Thoracic aorta (tissue), 2 donors: ENCODE results near the gene MAMDC4. TPM values are rescaled to one million over a fixed set of nuclear protein-coding genes. Genes with fewer than 3 reads are reported as not detected.
"Not testable (repeated sequence)": the region's sequence is repeated elsewhere in the genome, so short reads cannot be mapped to it uniquely, and the experiment has no call there.

Experiments
- ATAC-seq: fragments of 150-250 bp; one replicate; pipeline ENCODE4 v1.8.0; 2017; ENCODE audit warnings: low read depth; ENCODE audit not compliant: insufficient number of reproducible peaks, low FRiP score
- DNase-seq: peaks from one replicate; pipeline ENCODE4 v3.0.0-alpha.2; 2020; ENCODE audit warnings: low spot score
- H3K27ac ChIP-seq, 2 donors: fragments of 200-600 bp; sonication (generic); 1 replicate in 1 of 2; 2 replicates in 1 of 2; pipeline ENCODE4 v1.5.1; 2016; ENCODE audit warnings: mild to moderate bottlenecking in 2 of 2, moderate library complexity in 2 of 2
- H3K27me3 ChIP-seq: fragments of 200-600 bp; sonication (generic); replicated peaks from 2 replicates; pipeline ENCODE4 v1.6.0; 2016; ENCODE audit warnings: mild to moderate bottlenecking; ENCODE audit not compliant: insufficient read depth
- H3K36me3 ChIP-seq: fragments of 200-600 bp; sonication (generic); one replicate; pipeline ENCODE4 v1.5.1; 2016
- H3K4me1 ChIP-seq, 2 donors: fragments of 200-600 bp; sonication (generic); 1 replicate in 1 of 2; 2 replicates in 1 of 2; pipeline versions ENCODE4 v1.5.1 to v1.6.0; 2016; ENCODE audit warnings: low read depth in 2 of 2, mild to moderate bottlenecking in 1 of 2; ENCODE audit not compliant: control insufficient read depth in 1 of 2
- H3K4me3 ChIP-seq: fragments of 200-600 bp; sonication (generic); 2 replicates; pipeline ENCODE4 v1.5.1; 2016; ENCODE audit warnings: mild to moderate bottlenecking
- H3K9me3 ChIP-seq: fragments of 200-600 bp; sonication (generic); 2 replicates; pipeline ENCODE4 v1.5.1; 2016
- total RNA-seq, 2 donors: library from RNA; depleted of rRNA; stranded (reverse); fragments of >200 nt; gene quantifications; one replicate each; pipeline versions ENCODE4 v1.1.0 to v1.2.3, GENCODE V29; 2016
- TF ChIP-seq, protein P1 (sequence below): fragments of 200-600 bp; sonication (generic); IDR thresholded peaks from one replicate; pipeline ENCODE4 v1.5.1; 2019; ENCODE audit warnings: antibody characterized with exemption

The MAMDC4 gene
- total RNA-seq, 2 donors from 2014 or later, result 1.8 to 2.8 TPM

GRCh38 chr9:136867480-136867879 lies 15.3 kb downstream of the MAMDC4 start:
- no peak overlapping the region for H3K27ac ChIP-seq
- no peaks in the 10 kb centered on the region for H3K9me3 ChIP-seq
- peaks cover 11% of the 10 kb centered on the region for H3K36me3 ChIP-seq
- H3K27me3 ChIP-seq, result no peaks in the 10 kb centered on the region
- DNase-seq, result no peak
- no peak overlapping the region for H3K4me3 ChIP-seq
- TF ChIP-seq, protein P1, sequence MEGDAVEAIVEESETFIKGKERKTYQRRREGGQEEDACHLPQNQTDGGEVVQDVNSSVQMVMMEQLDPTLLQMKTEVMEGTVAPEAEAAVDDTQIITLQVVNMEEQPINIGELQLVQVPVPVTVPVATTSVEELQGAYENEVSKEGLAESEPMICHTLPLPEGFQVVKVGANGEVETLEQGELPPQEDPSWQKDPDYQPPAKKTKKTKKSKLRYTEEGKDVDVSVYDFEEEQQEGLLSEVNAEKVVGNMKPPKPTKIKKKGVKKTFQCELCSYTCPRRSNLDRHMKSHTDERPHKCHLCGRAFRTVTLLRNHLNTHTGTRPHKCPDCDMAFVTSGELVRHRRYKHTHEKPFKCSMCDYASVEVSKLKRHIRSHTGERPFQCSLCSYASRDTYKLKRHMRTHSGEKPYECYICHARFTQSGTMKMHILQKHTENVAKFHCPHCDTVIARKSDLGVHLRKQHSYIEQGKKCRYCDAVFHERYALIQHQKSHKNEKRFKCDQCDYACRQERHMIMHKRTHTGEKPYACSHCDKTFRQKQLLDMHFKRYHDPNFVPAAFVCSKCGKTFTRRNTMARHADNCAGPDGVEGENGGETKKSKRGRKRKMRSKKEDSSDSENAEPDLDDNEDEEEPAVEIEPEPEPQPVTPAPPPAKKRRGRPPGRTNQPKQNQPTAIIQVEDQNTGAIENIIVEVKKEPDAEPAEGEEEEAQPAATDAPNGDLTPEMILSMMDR, result no peak
- no peak for ATAC-seq
- H3K4me1 ChIP-seq, result peaks cover 14 to 29% of the 10 kb centered on the region in 2 donors

- H3K27me3 ChIP-seq, result no peaks in the 10 kb centered on the region
- TF ChIP-seq, protein P1, result no peak
- peaks cover 14 to 29% of the 10 kb centered on the region in 2 donors for H3K4me1 ChIP-seq
- no peak overlapping the region for H3K4me3 ChIP-seq
- no peak overlapping the region for H3K27ac ChIP-seq
- DNase-seq (no peak), ATAC-seq (no peak)
- H3K36me3 ChIP-seq, result peaks cover 7% of the 10 kb centered on the region
- no peaks in the 10 kb centered on the region for H3K9me3 ChIP-seq
These were observed 15.8 kb downstream of the MAMDC4 start for GRCh38 chr9:136867917-136868316.

DNA sequence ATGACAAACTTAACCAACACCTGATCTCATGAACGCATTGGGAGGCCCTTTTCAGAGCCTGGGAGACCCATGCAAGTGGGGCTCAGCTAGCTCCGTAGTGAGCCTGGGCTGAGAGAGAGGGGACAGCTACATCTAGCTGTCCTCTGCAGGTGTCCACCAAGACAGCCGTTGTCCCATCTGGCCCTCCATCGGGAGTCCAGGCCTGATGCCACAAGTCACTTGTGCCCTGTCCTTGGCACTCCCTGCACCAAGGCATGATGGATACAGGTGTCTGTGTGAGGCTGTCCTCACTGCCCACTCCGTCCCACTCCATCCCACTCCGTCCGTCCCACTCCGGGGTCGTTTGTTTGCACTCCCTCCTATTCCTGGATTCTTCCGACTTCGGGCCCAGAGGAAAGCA lies 16.5 kb downstream of the MAMDC4 start:
- Histone ChIP-seq H3K27ac (no peak overlapping the region), H3K4me3 (no peak overlapping the region), H3K9me3 (no peaks in the 10 kb centered on the region), H3K4me1 (peaks cover 14 to 23% of the 10 kb centered on the region in 2 donors), H3K36me3 (no peaks in the 10 kb centered on the region), H3K27me3 (no peaks in the 10 kb centered on the region)
- ATAC-seq, result no peak
- TF ChIP-seq, protein P1, result no peak
- DNase-seq, result no peak

- not testable (repeated sequence) for ATAC-seq, H3K36me3 ChIP-seq, H3K27ac ChIP-seq, H3K4me3 ChIP-seq, H3K9me3 ChIP-seq, DNase-seq, H3K27me3 ChIP-seq
- H3K4me1 ChIP-seq, result peaks cover 13 to 16% of the 10 kb centered on the region in 2 donors
These were observed 17.5 kb downstream of the MAMDC4 start for GRCh38 chr9:136869611-136870010.

DNA sequence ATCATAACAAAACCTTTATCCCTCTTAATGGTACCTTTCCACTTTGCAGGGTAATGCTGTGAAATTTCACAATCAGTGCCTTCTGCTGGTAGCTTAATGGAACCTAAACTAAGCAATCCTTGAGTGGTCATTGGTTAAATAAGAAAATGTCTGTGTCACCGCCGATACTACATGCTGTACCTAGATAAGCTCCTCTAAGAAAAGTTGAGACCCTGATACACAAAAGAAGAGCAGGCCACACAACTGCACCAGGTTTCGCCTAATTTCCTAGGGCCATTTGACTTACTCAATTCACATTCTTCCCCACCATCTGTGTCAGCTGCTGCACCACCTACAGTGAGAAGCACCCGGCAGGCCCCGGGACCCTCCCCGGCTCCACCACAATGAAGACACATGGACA lies 23.0 kb downstream of the MAMDC4 start:
- ATAC-seq (no peak), DNase-seq (no peak)
- Histone ChIP-seq H3K4me1 (no peaks in the 10 kb centered on the region), H3K4me3 (no peak overlapping the region), H3K27me3 (no peaks in the 10 kb centered on the region), H3K9me3 (no peaks in the 10 kb centered on the region), H3K27ac (no peak overlapping the region), H3K36me3 (no peaks in the 10 kb centered on the region)
- TF ChIP-seq, protein P1, result no peak

DNA sequence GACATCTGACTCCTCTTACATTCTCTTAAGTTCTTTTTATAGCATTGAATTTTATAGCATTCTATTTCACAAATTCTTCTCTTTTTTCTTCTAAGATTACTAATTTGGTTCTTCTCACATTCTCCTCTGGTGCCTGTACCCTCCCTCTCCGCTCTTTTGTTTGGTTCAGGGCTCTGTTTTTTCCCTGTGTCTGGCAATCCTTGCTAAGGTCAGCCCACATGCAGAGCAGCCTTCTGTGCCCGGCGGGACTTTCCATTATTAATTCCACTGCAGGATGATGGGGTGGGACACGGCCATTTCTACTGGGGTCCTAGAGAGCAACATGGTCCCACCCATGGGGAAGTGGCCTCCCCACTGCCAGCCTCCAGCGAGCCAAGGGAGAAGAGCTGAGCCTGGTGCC lies 24.3 kb downstream of the MAMDC4 start:
- TF ChIP-seq, protein P1, result no peak
- H3K4me1 ChIP-seq, result no peaks in the 10 kb centered on the region
- no peaks in the 10 kb centered on the region for H3K9me3 ChIP-seq
- no peak overlapping the region for H3K4me3 ChIP-seq
- no peaks in the 10 kb centered on the region for H3K27me3 ChIP-seq
- ATAC-seq, result no peak
- H3K27ac ChIP-seq, result no peak overlapping the region
- no peaks in the 10 kb centered on the region for H3K36me3 ChIP-seq
- DNase-seq, result no peak
